H1 (cell line): Measurements from ENCODE around the gene PSME4.

ENCODE experiments used
- CREB1 ChIP-seq: IDR thresholded peaks from 2 replicates; pipeline ENCODE4 v1.6.1; 2012; ENCODE audit warnings: inconsistent platforms
- POLR2AphosphoS5 ChIP-seq: IDR thresholded peaks from 2 replicates; pipeline ENCODE4 v1.6.1; 2011; ENCODE audit warnings: low read depth, low read length
- POU5F1 ChIP-seq: IDR thresholded peaks from 2 replicates; pipeline ENCODE4 v1.6.1; 2011; ENCODE audit warnings: low read depth, mild to moderate bottlenecking, low read length, moderate library complexity
- SUZ12 ChIP-seq: fragments of 200-600 bp; sonication (generic); IDR thresholded peaks from 2 replicates; pipeline ENCODE4 v1.6.1; 2012; ENCODE audit warnings: mild to moderate bottlenecking, inconsistent platforms, low read length, moderate library complexity, mixed read lengths
- TF ChIP-seq, protein P1 (sequence below), 3 experiments: IDR thresholded peaks; 1 replicate in 2 of 3; 2 replicates in 1 of 3; pipeline versions ENCODE4 v1.5.1 to v1.6.1; 2011; ENCODE audit warnings: low read length in 3 of 3, mild to moderate bottlenecking in 3 of 3, inconsistent platforms in 2 of 3, low read depth in 1 of 3, moderate library complexity in 1 of 3; ENCODE audit not compliant: insufficient read depth in 1 of 3; ENCODE audit errors: control extremely low read depth in 1 of 3

DNA sequence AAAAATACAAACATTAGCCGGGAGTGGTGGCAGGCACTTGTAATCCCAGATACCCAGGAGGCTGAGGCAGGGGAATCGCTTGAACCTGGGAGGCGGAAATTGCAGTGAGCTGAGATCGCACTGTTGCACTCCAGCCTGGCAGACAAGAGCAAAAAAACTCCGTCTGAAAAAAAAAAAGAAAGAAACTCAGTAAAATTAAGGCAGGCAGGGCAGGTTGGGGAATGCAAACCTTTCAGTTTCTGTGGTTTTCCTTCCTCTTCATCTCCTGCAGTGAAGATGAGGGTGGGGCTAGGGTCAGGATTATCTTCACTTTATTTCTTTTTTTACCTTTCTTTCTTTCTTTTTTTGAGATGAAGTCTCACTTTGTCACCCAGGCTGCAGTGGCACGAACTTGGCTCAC lies 43.2 kb upstream of the PSME4 start:
- TF ChIP-seq POLR2AphosphoS5 (no peak), POU5F1 (no peak), CREB1 (no peak), SUZ12 (no peak)
- TF ChIP-seq, protein P1, sequence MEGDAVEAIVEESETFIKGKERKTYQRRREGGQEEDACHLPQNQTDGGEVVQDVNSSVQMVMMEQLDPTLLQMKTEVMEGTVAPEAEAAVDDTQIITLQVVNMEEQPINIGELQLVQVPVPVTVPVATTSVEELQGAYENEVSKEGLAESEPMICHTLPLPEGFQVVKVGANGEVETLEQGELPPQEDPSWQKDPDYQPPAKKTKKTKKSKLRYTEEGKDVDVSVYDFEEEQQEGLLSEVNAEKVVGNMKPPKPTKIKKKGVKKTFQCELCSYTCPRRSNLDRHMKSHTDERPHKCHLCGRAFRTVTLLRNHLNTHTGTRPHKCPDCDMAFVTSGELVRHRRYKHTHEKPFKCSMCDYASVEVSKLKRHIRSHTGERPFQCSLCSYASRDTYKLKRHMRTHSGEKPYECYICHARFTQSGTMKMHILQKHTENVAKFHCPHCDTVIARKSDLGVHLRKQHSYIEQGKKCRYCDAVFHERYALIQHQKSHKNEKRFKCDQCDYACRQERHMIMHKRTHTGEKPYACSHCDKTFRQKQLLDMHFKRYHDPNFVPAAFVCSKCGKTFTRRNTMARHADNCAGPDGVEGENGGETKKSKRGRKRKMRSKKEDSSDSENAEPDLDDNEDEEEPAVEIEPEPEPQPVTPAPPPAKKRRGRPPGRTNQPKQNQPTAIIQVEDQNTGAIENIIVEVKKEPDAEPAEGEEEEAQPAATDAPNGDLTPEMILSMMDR (IDR thresholded peaks at IDR 0.05; ENCODE audit: control extremely low read depth in 1 of 3, insufficient read depth in 1 of 3, low read depth in 1 of 3, low read length in 3 of 3), result no peak
